K562 (cell line): ENCODE measurements around the gene NSF. TPM values are rescaled to one million over a fixed set of nuclear protein-coding genes. Genes with fewer than 3 reads are reported as not detected.

Source experiments
- ATF1 ChIP-seq, 2 experiments: fragments of 450-650 bp in 1 of 2; IDR thresholded peaks; 2 replicates each; pipeline ENCODE4 v1.6.1; 2016; ENCODE audit warnings: missing compliant biosample characterization in 1 of 2, missing genetic modification characterization in 1 of 2
- CBFA2T3 ChIP-seq: fragments of 450-650 bp; IDR thresholded peaks from 2 replicates; pipeline ENCODE4 v1.6.1; 2017
- KDM4B ChIP-seq, 2 experiments: fragments of 450-650 bp in 1 of 2; sonication (generic) in 1 of 2; IDR thresholded peaks; 2 replicates each; pipeline ENCODE4 v1.6.1; 2016 to 2017; ENCODE audit warnings: borderline replicate concordance in 2 of 2, antibody characterized with exemption in 1 of 2, low read depth in 1 of 2, mild to moderate bottlenecking in 1 of 2
- SIN3A ChIP-seq, 2 experiments: fragments of 150-350 bp in 1 of 2; IDR thresholded peaks; 2 replicates each; pipeline ENCODE4 v1.6.1; 2011 to 2016; ENCODE audit warnings: borderline replicate concordance in 2 of 2, low read depth in 2 of 2, low read length in 2 of 2, mild to moderate bottlenecking in 2 of 2, moderate library complexity in 2 of 2; ENCODE audit not compliant: control insufficient read depth in 1 of 2
- TBP ChIP-seq: optimal IDR thresholded peaks from 2 replicates; pipeline ENCODE3; 2011; ENCODE audit warnings: low read depth, low read length, improper control_type of control experiment
- ZNF175 ChIP-seq: fragments of 200-800 bp; sonication (Bioruptor generic); IDR thresholded peaks from 2 replicates; pipeline ENCODE4 v1.6.1; 2016; ENCODE audit warnings: low read depth, mild to moderate bottlenecking, missing genetic modification characterization, missing compliant biosample characterization
- polyA plus RNA-seq, 8 experiments: library from polyadenylated mRNA; depleted of rRNA in 4 of 8; stranded (reverse) in 5 of 8; unstranded in 3 of 8; fragments of >200 nt; fragmentation: Nextera tagmentation in 2 of 8; fragmentation: Illumina TruSeq in 1 of 8; extraction: Ambion mirVana in 2 of 8; extraction: Trizol in 1 of 8; gene quantifications; 2 replicates each; pipeline versions ENCODE4 v1.2.1 to v1.2.3, GENCODE V29; 2011 to 2014; ENCODE audit warnings: inconsistent platforms in 1 of 8, missing spikeins in 1 of 8
- total RNA-seq, 7 experiments: library from RNA; depleted of rRNA in 6 of 7; stranded (reverse); fragments of >200 nt in 6 of 7; fragmentation: Illumina TruSeq in 2 of 7; extraction: Trizol in 2 of 7; gene quantifications; 2 replicates each; pipeline versions ENCODE4 v1.2.1 to v1.2.3, GENCODE V29; 2011 to 2021; ENCODE audit warnings: low replicate concordance in 1 of 7
- TF ChIP-seq, protein P1 (sequence below): fragments of 450-650 bp; IDR thresholded peaks from 2 replicates; pipeline ENCODE4 v1.6.1; 2016; ENCODE audit warnings: low read depth
- TF ChIP-seq, protein P2 (sequence below): fragments of 250-450 bp; sonication (Bioruptor Pico); IDR thresholded peaks from 2 replicates; pipeline ENCODE4 v1.5.0; 2021
- TF ChIP-seq, protein P3 (sequence below): fragments of 450-650 bp; IDR thresholded peaks from 2 replicates; pipeline ENCODE4 v1.6.1; 2016; ENCODE audit warnings: low read depth, mild to moderate bottlenecking, moderate library complexity
- TF ChIP-seq, protein P4 (sequence below): fragments of 250-450 bp; sonication (Bioruptor Pico); IDR thresholded peaks from 2 replicates; pipeline ENCODE4 v1.4.0; 2020

The NSF gene
- total and polyA plus RNA-seq, 9 of the 15 experiments (the other 6 are each of a cell fraction or from before 2014, with no cell fraction given), result 16.7 to 39.8 (median 36.7) TPM

DNA sequence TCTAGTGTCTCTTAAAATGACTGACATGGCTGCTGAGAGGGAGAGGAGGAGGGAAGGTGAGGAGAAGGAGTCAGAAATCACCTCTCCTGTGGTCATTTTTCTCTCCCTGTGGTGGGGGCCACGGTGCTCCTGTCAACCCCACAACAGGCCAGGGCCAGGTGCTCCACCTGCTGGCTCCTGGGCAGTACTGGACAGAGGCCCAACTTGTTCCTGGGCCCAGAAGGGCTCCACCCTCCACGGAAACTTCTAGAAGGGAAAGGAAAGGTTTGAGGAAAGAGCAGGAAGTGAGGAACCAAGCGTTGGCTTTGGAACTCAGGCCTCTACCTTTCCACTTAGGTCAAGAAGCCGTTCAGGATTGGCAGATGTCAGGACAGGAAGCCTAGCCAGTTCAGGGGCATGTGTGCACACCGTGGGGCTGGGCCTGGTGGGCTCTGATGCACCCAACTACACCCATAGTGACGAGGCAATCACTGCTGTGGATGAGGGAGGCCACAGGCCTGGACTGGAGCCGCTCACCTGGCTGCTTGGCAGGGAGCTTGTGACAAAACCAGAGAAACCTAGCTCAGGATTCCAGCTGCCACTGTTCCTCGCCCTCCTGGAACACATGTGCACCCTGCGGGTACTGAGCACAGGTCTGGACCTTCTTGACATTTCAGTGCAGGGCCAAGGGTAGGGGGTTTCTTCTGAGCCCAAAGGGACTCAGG lies 191.9 kb downstream of the NSF start (continued):
- TF ChIP-seq, protein P1, sequence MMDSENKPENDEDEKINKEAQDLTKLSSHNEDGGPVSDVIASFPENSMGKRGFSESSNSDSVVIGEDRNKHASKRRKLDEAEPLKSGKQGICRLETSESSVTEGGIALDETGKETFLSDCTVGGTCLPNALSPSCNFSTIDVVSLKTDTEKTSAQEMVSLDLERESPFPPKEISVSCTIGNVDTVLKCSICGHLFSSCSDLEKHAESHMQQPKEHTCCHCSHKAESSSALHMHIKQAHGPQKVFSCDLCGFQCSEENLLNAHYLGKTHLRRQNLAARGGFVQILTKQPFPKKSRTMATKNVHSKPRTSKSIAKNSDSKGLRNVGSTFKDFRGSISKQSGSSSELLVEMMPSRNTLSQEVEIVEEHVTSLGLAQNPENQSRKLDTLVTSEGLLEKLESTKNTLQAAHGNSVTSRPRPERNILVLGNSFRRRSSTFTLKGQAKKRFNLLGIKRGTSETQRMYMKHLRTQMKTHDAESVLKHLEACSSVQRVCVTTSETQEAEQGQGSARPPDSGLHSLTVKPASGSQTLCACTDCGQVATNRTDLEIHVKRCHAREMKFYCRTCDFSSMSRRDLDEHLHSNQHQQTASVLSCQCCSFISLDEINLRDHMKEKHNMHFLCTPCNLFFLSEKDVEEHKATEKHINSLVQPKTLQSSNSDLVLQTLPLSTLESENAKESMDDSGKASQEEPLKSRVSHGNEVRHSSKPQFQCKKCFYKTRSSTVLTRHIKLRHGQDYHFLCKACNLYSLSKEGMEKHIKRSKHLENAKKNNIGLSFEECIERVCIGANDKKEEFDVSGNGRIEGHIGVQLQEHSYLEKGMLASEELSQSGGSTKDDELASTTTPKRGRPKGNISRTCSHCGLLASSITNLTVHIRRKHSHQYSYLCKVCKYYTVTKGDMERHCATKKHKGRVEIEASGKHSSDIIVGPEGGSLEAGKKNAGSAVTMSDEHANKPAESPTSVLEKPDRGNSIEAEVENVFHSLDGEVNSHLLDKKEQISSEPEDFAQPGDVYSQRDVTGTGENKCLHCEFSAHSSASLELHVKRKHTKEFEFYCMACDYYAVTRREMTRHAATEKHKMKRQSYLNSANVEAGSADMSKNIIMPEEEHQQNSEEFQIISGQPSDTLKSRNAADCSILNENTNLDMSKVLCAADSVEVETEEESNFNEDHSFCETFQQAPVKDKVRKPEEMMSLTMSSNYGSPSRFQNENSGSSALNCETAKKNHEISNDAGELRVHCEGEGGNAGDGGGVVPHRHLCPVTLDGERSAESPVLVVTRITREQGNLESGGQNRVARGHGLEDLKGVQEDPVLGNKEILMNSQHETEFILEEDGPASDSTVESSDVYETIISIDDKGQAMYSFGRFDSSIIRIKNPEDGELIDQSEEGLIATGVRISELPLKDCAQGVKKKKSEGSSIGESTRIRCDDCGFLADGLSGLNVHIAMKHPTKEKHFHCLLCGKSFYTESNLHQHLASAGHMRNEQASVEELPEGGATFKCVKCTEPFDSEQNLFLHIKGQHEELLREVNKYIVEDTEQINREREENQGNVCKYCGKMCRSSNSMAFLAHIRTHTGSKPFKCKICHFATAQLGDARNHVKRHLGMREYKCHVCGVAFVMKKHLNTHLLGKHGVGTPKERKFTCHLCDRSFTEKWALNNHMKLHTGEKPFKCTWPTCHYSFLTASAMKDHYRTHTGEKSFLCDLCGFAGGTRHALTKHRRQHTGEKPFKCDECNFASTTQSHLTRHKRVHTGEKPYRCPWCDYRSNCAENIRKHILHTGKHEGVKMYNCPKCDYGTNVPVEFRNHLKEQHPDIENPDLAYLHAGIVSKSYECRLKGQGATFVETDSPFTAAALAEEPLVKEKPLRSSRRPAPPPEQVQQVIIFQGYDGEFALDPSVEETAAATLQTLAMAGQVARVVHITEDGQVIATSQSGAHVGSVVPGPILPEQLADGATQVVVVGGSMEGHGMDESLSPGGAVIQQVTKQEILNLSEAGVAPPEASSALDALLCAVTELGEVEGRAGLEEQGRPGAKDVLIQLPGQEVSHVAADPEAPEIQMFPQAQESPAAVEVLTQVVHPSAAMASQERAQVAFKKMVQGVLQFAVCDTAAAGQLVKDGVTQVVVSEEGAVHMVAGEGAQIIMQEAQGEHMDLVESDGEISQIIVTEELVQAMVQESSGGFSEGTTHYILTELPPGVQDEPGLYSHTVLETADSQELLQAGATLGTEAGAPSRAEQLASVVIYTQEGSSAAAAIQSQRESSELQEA, result no peak
- no peak for TF ChIP-seq ZNF175 (CRISPR knock-in tag)
- TF ChIP-seq KDM4B (IDR thresholded peaks at IDR 0.05; ENCODE audit: borderline replicate concordance in 2 of 2, low read depth in 1 of 2), result no peak
- TF ChIP-seq, protein P2, sequence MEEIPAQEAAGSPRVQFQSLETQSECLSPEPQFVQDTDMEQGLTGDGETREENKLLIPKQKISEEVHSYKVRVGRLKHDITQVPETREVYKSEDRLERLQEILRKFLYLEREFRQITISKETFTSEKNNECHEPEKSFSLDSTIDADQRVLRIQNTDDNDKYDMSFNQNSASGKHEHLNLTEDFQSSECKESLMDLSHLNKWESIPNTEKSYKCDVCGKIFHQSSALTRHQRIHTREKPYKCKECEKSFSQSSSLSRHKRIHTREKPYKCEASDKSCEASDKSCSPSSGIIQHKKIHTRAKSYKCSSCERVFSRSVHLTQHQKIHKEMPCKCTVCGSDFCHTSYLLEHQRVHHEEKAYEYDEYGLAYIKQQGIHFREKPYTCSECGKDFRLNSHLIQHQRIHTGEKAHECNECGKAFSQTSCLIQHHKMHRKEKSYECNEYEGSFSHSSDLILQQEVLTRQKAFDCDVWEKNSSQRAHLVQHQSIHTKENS (CRISPR knock-in tag), result no peak
- no peak for TF ChIP-seq ATF1 (CRISPR knock-in tag; IDR thresholded peaks at IDR 0.05)
- 0 out of 2 replicates have a peak, but pooled peaks have one; percentile 33 for TF ChIP-seq ATF1 (tag; IDR thresholded peaks at IDR 0.05)
- TF ChIP-seq, protein P3, sequence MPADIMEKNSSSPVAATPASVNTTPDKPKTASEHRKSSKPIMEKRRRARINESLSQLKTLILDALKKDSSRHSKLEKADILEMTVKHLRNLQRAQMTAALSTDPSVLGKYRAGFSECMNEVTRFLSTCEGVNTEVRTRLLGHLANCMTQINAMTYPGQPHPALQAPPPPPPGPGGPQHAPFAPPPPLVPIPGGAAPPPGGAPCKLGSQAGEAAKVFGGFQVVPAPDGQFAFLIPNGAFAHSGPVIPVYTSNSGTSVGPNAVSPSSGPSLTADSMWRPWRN, result no peak
- no peak for TF ChIP-seq CBFA2T3
- TF ChIP-seq SIN3A (IDR thresholded peaks at IDR 0.05; ENCODE audit: borderline replicate concordance in 2 of 2, control insufficient read depth in 1 of 2, low read depth in 2 of 2, low read length in 2 of 2), result no peak
- TF ChIP-seq, protein P4, sequence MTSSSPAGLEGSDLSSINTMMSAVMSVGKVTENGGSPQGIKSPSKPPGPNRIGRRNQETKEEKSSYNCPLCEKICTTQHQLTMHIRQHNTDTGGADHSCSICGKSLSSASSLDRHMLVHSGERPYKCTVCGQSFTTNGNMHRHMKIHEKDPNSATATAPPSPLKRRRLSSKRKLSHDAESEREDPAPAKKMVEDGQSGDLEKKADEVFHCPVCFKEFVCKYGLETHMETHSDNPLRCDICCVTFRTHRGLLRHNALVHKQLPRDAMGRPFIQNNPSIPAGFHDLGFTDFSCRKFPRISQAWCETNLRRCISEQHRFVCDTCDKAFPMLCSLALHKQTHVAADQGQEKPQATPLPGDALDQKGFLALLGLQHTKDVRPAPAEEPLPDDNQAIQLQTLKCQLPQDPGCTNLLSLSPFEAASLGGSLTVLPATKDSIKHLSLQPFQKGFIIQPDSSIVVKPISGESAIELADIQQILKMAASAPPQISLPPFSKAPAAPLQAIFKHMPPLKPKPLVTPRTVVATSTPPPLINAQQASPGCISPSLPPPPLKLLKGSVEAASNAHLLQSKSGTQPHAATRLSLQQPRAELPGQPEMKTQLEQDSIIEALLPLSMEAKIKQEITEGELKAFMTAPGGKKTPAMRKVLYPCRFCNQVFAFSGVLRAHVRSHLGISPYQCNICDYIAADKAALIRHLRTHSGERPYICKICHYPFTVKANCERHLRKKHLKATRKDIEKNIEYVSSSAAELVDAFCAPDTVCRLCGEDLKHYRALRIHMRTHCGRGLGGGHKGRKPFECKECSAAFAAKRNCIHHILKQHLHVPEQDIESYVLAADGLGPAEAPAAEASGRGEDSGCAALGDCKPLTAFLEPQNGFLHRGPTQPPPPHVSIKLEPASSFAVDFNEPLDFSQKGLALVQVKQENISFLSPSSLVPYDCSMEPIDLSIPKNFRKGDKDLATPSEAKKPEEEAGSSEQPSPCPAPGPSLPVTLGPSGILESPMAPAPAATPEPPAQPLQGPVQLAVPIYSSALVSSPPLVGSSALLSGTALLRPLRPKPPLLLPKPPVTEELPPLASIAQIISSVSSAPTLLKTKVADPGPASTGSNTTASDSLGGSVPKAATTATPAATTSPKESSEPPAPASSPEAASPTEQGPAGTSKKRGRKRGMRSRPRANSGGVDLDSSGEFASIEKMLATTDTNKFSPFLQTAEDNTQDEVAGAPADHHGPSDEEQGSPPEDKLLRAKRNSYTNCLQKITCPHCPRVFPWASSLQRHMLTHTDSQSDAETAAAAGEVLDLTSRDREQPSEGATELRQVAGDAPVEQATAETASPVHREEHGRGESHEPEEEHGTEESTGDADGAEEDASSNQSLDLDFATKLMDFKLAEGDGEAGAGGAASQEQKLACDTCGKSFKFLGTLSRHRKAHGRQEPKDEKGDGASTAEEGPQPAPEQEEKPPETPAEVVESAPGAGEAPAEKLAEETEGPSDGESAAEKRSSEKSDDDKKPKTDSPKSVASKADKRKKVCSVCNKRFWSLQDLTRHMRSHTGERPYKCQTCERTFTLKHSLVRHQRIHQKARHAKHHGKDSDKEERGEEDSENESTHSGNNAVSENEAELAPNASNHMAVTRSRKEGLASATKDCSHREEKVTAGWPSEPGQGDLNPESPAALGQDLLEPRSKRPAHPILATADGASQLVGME, result 0 out of 2 replicates have a peak, but pooled peaks have one; percentile 28
- no peak for TF ChIP-seq TBP
